ENCODE data around the gene PRPF6.

Gene PRPF6

GRCh38 chr20:64080813-64081623, 100.1 kb downstream of the PRPF6 start:
- TF ChIP-seq GATA3 (IDR thresholded peaks at IDR 0.05; ENCODE audit: low read depth, low read length), result no peak
- TF ChIP-seq GATA2 (IDR thresholded peaks at IDR 0.05; ENCODE audit: low read depth, low read length), result no peak

DNA sequence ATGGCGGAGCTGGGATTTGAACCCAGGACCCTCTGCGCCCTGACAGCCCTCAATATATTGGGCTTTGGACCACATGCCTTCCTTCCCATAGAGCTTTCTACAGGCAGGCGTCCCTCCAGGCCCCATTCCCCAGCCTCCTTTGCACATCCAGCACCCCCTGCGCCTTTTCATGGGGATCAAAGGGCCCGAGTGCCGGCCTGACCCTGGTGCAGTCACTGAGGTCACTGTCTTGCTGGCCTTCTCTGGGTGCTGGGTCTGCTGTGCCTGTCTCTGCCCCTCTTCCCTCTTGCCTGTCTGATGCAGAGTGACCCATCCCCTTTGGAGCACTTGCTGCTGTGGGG, 100.7 kb downstream of the PRPF6 start:
- no peak for TF ChIP-seq GATA2 (IDR thresholded peaks at IDR 0.05; ENCODE audit: low read depth, low read length)
- no peak for TF ChIP-seq GATA3 (IDR thresholded peaks at IDR 0.05; ENCODE audit: low read depth, low read length)

DNA sequence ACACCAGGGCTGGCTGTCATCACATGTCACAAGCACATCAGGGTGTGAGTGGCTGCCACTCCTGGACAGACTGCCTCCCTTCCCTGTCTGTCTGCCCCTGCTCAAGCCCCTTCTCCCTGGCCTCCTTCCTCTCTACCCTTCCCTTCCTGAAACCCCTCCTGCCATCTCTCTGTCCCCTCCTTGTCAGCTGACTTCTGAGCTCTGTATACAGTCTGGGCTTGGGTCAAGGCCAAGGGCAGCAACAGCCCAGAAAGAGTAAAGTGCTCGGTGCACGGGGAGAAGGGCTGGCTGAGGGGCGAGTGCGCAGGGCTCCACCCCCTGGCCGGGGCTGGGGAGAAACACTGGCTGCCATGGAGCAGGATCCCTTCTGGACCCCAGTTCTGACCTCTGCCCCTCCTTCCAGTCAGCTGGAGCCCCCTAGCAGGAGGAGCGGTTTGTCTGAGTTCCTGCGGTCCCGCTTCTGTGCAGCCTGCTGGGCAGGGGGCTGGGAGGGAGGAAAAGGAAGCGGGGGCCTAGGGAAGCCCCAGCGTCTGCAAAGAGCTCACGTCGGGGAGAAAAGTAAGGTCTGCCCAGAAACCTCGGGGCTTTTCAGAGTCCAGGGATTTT, 101.3 kb downstream of the PRPF6 start:
- TF ChIP-seq GATA3 (IDR thresholded peaks at IDR 0.05; ENCODE audit: low read depth, low read length), result no peak
- TF ChIP-seq GATA2 (IDR thresholded peaks at IDR 0.05; ENCODE audit: low read depth, low read length), result no peak
